GM06990 (cell line): ENCODE data around the gene RNF144A.

Experiments
- DNase-seq: peaks from one replicate; pipeline ENCODE4 v3.0.0-alpha.2; 2011; ENCODE audit not compliant: insufficient read length; ENCODE audit errors: extremely low read depth
- H3K27me3 ChIP-seq: replicated peaks from 2 replicates; pipeline ENCODE4 v1.6.0; 2011; ENCODE audit warnings: low read length; ENCODE audit not compliant: control insufficient read depth, insufficient read depth
- H3K36me3 ChIP-seq: 2 replicates; pipeline ENCODE4 v1.5.1; 2011; ENCODE audit warnings: low read length; ENCODE audit not compliant: control insufficient read depth, insufficient read depth
- H3K4me3 ChIP-seq: replicated peaks from 2 replicates; pipeline ENCODE4 v1.5.1; 2011; ENCODE audit warnings: low read depth, mild to moderate bottlenecking, control low read depth, low read length
- TF ChIP-seq, protein P1 (sequence below): IDR thresholded peaks from 2 replicates; pipeline ENCODE4 v1.5.1; 2011; ENCODE audit warnings: low read length, control low read depth, mild to moderate bottlenecking, inconsistent platforms; ENCODE audit not compliant: insufficient read depth, poor library complexity, severe bottlenecking

Gene RNF144A

DNA sequence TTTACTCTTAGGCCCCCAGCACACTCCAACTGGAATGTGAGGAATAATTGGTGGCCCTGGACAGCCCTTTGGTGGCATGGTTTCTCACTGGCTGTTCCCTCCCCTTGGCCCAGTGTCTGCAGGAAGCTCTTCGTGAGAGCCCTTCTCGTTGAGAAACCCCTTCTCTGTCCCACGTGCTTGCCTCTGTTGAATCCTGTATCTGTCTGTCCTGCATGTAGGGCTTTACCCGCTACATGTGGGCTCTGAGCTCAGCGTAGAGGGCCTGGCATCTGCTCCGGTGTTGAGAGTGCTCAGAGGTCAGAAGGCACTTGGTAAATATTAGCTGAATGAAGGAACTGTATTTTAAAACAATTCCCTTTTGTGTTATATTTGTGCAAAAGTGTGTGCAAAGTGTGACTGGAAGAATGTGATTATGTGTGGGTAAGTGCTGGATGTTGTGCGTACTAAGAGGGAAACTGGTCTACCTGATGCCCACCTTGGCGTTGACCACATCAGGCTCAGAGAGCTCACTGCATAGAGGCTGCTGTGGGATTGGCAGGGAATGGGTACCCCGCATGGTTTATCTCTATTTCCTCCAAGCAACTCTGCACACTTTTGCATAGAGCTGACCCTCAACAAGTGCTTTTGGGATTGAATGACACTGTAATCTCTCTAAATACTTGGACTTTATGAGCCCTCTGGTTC is 40.0 kb downstream of the RNF144A start:
- DNase-seq: no peak
- Histone ChIP-seq H3K27me3 (no peaks in the 10 kb centered on the region), H3K36me3 (no peaks in the 10 kb centered on the region), H3K4me3 (no peak overlapping the region)
- TF ChIP-seq, protein P1, sequence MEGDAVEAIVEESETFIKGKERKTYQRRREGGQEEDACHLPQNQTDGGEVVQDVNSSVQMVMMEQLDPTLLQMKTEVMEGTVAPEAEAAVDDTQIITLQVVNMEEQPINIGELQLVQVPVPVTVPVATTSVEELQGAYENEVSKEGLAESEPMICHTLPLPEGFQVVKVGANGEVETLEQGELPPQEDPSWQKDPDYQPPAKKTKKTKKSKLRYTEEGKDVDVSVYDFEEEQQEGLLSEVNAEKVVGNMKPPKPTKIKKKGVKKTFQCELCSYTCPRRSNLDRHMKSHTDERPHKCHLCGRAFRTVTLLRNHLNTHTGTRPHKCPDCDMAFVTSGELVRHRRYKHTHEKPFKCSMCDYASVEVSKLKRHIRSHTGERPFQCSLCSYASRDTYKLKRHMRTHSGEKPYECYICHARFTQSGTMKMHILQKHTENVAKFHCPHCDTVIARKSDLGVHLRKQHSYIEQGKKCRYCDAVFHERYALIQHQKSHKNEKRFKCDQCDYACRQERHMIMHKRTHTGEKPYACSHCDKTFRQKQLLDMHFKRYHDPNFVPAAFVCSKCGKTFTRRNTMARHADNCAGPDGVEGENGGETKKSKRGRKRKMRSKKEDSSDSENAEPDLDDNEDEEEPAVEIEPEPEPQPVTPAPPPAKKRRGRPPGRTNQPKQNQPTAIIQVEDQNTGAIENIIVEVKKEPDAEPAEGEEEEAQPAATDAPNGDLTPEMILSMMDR: no peak

DNA sequence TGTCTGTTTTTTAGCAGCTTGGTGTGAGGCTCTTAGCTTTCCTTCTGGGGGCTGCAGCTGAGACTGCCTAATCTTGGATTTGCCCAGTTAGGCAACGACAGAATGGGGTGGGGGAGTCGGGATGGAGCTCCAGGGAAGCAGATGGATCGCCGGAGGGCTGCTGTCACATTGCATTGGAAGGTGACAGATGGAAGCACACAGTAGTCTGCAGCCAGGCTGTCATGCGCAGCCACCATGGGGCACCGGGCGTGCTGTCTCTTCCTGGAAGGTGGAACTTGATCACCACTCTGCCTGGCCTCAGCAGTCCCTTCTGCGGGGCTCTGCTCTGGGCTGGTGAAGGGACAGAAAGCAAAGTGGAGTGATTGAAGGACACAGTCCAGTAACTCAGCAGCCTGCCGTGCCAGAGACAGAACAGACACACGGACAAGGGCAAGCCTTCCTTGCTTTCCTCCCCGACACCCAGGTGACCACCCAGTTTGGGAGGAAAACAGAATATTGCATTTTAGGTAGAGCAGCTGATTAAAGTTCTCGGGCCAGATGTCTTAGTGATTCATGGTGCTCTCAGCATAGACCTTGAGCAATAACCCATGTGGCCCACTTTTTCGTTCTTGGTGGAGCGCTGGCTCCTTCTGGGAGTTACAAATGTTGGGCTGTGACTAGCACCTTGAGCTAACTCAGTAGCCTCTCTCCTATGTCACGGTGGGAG is 40.9 kb downstream of the RNF144A start:
- no peak for DNase-seq
- Histone ChIP-seq H3K4me3 (no peak overlapping the region), H3K27me3 (no peaks in the 10 kb centered on the region), H3K36me3 (no peaks in the 10 kb centered on the region)
- TF ChIP-seq, protein P1: no peak

DNA sequence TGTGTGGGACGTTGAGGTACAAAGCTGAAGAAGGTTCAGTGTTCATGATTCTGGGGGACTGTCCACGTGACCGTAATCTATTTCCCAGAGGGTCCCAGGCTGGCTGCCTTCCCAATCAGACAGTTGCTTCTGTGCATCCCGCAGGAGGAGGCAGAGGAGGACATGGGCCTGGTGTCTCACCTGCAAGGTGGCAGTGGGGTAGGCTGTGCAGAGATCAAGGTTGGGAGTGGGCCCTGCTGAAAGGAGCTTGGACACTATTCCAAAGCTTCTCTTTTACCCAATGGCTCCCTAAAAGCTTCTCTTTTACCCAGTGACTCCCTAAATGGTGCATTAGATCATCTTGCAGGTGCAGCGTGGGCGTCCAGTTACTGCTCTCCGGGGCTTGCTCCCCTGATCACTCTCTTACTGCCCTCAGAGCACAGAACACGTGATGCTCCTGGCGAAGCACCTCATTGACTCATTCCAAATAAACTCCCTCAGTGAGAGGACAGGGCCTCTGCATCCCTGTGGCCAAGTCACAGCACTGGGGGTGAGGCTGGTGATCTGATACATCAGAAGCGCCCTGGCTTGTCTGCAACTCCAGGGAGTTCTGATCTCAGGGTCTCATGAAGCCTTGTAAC is 41.5 kb downstream of the RNF144A start:
- H3K27me3 ChIP-seq: no peaks in the 10 kb centered on the region
- H3K4me3 ChIP-seq: no peak overlapping the region
- TF ChIP-seq, protein P1: no peak
- H3K36me3 ChIP-seq: no peaks in the 10 kb centered on the region
- DNase-seq: no peak

DNA sequence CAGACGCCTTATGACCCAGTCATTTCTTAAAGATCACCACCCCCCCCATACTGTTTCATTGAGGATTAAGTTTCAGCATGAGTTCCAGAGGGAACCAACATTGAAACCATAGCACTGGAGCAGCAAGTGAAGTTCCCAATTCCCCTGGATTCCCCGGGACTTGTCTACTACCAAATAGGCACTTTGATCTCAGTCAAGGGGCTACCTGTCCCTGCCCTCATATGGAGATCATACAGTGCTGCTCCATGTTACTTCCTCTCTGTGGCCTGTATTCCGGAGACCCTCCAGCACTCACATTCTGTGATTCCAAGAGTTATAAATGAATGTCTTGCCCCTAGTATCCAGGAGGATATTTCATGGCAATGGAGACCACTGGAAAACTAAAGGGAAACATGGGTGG is 42.5 kb downstream of the RNF144A start:
- Histone ChIP-seq H3K27me3 (no peaks in the 10 kb centered on the region), H3K4me3 (no peak overlapping the region), H3K36me3 (no peaks in the 10 kb centered on the region)
- TF ChIP-seq, protein P1: no peak
- no peak for DNase-seq

DNA sequence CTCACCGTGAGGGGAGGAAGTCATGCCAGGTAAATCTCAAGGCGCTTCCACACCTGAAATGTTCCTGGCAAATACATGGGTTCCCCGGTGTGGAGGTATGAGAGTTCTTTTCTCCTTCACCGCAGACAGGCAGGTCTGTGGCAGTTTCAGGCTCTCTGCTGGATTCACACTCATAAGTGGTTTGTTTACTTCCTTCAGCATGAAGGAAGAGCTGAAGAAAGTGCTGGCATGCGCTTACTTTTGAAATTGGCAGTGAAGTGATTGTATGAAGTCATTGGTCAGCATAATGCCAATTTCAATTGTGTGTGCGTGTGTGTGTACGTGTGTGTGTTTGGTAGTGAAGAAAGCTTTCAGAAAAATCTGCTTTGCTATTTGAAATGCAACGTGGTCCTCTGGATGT is 43.4 kb downstream of the RNF144A start:
- TF ChIP-seq, protein P1: no peak
- H3K36me3 ChIP-seq: no peaks in the 10 kb centered on the region
- no peaks in the 10 kb centered on the region for H3K27me3 ChIP-seq
- DNase-seq: no peak
- no peak overlapping the region for H3K4me3 ChIP-seq
